NCI-H510A treated with DMSO at 0.1 percent for 48 hours (cell line): ENCODE data around the gene TPO.
"Not testable (repeated sequence)": the region's sequence is repeated elsewhere in the genome, so short reads cannot be mapped to it uniquely, and the experiment has no call there.

Source experiments
- DNase-seq: peaks from one replicate; lab custom pipeline; 2025; lab: John Stamatoyannopoulos, UW

TPO gene

GRCh38 chr2:1484131-1484884 lies 71.0 kb downstream of the TPO start:
- no peak for DNase-seq

DNA sequence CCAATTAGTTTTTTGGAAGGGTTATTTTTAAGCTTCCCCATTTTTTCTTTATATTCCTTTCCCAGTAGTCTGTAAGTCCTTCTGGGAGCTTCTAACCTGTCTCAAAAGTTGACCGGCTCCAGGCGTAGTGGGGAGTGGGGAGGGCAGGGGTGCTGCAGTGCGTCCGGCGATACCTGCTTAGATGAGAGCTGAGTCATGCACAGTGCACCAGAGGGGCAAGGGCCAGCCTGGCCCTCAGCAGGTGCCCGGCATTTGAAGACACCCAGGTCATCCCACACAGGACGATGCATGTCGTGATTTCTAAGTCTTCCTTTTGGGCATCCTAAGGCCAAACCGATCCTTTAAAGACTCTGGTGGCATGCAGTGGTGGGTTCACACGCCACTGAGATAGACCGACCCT lies 73.4 kb downstream of the TPO start:
- DNase-seq, result no peak

DNA sequence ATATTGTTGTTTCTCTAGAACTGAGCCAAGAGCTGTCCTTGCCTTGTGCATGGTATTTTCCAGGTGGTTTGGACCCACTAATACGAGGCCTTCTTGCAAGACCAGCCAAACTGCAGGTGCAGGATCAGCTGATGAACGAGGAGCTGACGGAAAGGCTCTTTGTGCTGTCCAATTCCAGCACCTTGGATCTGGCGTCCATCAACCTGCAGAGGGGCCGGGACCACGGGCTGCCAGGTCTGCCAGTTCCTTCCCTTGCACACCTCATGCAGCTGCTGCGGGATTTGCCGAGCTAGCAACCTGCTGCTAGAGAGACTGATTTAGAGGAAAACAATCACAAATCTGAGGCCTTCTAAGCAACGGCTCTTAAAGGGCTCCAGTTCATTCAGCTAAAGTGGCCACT lies 74.5 kb downstream of the TPO start:
- DNase-seq, result no peak

DNA sequence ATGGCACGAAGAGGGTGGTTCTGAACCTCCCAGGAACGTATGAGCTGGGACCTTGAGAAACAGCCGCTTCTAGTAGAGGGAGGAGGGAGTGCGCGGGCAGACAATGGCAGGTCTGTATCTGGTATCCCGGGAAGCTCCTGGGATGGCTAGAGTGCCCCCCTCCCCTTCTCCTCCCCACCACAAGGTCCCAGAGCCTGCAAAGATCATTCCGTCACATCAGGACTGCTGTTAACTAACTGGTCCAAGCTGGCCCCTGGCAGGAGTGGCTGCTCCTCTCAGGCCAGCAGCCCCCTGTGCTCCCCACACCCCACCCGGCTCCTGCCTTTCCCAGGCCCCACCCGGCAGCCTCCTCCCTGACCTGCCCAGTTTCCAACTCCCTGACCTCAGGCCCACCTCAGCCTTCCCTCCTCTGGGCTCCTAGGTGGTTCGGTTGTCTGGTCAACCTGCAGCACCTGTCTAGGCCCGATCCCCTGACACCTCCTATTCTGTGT lies 75.0 kb downstream of the TPO start:
- DNase-seq, result no peak

DNA sequence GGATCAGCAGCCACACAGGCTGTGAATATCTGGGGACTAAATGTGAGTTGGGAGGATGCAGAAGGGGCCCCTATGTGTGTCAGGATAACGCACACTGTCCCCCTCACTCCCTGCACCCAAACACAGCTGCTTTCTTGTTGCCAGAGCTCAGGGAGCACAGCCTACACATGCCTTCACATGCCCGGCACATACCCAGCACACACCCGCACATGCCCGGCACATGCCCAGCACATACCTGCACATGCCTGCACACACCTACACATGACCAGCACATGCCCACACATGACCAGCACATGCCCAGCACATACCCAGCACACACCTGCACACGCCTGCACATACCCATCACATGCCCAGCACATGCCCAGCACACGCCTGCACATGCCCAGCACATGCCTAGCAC lies 75.6 kb downstream of the TPO start:
- DNase-seq, result no peak

DNA sequence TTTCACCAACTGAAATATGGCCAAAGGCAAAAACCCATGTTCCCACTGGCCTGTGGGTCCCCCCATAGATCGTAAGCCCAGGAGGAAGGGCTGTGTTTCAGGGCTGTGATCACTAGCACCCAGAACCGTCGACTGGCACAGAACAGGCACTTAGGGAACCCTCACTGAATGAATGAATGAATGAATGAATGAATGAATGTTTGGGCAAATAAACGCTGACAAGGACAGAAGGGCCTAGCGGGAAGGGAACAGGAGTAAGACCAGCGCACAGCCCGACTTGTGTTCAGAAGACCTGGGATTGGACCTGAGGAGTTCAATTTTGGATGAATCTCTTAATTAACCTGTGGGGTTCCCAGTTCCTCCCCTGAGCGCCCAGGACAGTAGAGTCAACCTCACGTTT lies 76.2 kb downstream of the TPO start:
- no peak for DNase-seq

- DNase-seq, result not testable (repeated sequence)
Observed at GRCh38 chr2:1490381-1490780, 77.1 kb downstream of the TPO start.

GRCh38 chr2:1491751-1492150 lies 78.5 kb downstream of the TPO start:
- DNase-seq, result no peak

DNA sequence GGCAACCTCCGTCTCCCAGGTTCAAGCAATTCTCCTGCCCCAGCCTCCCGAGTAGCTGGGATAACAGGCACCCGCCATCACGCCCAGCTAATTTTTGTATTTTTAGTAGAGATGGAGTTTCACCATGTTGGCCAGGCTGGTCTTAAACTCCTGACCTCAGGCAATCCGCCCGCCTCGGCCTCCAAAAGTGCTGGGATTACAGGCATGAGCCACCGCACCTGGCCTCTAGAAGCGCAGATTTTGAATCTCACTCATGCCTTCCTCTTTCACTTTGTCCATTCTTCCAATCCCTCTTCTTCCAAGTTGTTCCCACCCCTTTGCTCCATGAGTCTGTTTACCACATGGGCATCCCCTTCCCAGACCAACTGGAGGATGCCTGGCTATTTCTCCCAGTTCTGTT lies 79.0 kb downstream of the TPO start:
- not testable (repeated sequence) for DNase-seq

DNA sequence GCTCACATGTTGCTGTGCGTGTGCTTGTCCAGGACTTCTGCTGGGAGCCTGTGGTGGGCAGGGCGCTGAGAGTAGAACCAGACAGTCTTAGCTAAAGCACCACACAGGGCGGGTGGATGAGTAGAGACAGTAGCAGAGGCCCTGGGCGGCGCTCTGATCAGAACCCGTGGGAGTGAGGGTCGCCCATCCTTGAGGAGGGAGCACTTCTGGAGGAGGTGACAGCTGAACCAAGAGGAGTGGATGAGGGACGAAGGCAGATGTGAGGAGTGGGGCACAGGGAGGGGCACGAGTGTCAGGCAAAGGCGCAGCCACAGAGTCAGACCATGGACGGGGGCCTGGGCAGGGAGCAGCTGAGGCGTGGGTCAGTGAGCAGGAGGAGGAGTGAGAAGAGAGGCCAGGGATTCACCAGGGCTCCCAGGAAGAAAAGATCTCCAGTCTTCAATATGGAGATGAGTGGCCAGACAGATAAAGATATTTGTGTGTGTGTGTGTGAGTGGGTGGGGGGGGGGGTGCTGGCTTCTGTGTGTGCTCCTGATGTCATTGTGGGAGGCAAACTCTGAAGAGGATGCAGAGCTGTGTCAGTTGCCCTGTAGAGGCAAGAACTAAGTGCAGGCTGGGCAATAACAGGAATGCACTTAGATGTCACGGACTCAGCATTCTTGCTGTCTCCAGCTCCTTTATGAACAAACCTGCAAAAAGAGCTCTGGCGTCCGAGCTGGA lies 79.6 kb downstream of the TPO start:
- no peak for DNase-seq

DNA sequence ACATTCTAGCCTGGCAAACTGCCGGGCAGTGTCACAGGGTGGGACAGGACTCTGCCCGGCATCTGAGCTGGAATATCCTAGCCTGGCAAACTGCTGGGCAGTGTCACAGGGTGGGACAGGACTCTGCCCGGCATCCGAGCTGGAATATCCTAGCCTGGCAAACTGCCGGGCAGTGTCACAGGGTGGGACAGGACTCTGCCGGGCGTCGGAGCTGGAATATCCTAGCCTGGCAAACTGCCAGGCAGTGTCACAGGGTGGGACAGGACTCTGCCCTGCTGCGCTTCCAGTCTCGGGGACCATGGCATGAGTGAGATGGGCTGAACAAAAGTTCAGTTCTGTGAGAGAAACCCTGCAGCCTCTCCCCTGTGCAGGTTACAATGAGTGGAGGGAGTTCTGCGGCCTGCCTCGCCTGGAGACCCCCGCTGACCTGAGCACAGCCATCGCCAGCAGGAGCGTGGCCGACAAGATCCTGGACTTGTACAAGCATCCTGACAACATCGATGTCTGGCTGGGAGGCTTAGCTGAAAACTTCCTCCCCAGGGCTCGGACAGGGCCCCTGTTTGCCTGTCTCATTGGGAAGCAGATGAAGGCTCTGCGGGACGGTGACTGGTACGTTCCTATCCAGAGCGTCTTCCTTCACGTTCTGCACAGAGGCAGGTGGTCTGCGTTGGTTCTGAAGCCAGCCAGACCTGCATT lies 80.3 kb downstream of the TPO start:
- DNase-seq, result no peak

DNA sequence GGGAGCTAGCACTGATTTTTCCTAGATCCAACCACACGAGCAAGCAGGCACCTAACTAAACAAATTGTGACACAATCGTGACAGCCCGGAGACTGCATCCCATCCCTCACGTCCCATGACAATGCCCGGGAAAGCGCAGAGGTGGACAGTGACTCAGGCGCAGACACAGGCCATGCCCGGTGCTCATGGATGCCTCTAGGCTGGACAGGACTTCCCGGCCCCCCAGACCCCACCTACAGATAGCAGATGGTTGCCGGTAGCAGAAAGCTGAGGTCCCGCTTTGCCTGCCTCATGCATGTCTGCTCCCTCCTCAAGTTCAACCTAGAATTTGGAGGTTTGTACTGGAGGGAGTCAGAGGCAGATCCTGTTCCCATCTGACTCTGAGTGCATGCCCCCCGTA lies 81.0 kb downstream of the TPO start:
- no peak for DNase-seq

- DNase-seq, result no peak
Observed at GRCh38 chr2:1494906-1495305, 81.6 kb downstream of the TPO start.

GRCh38 chr2:1495676-1496358 lies 82.6 kb downstream of the TPO start:
- DNase-seq, result no peak

- DNase-seq, result no peak
Observed at GRCh38 chr2:1496359-1496821, 83.1 kb downstream of the TPO start.

DNA sequence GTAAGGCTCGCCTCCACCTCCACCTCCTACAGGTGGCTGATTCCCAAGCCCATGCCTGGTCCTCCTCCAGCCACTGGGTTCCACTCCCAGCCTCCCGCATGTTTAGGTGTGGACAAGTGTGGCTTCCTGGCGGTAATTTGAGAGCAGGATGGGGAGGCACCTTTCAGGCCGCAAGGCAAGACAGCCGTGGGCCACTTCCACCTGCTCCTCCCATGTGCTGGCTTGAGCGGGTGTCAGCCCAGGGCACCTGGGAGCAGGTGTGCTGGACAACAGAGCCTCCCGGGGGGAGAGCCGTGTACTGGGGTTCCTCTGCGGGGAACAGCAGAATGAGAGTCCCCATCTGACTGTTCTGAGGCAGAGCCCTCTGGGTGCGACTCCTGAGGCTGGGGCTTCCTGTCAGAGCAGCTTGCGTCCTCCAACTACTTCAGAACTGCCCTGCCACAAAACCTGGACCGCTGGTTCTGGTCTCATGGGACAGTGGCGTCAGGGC lies 83.9 kb downstream of the TPO start:
- DNase-seq, result peak; percentile 2

DNA sequence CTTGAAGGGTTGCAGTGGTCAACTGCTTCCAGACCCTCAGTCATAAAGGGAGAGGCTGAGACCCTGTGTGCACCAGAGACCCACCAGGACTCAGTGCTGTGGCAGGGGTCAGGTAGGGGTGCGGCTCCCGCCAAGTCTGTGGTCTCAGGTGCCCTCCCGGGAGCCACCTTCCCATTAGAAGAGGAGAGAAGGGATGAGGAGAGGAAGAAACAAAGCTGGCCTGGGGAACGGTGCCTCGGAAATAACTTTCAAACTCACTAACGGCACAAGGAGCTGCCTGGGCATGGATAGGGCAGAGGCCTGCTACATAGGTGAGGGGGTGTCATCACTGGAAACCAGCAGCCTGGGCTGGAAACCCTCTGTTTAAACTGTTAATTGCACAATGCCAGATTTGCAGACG lies 84.9 kb downstream of the TPO start:
- DNase-seq, result no peak

GRCh38 chr2:1499033-1499795 lies 86.0 kb downstream of the TPO start:
- no peak for DNase-seq

- DNase-seq, result no peak
Observed at GRCh38 chr2:1501038-1501851, 88.0 kb downstream of the TPO start.

DNA sequence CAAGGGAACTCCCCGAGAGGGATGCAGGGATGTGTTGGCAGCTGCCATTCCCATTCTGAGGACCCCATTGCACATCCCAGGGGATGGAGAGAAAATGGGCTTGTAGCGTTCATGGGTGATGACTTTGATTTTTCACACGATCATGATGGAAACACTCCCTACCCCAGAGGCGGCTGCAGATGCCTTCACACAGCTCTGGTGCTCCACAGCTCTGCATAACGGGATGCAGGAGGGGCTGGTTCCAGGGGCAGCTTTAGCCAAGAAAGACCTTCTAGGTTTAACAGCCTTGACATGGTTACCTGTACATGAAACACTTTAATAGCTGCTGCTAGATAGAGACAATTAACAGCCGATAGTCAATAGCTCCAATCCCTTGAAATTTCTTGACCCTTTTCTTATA lies 88.7 kb downstream of the TPO start:
- DNase-seq, result no peak
